GM18517 (cell line): Measurements from ENCODE around the gene RPUSD1.

ENCODE experiments used
- ATAC-seq: cut with Tn5 transposase; IDR thresholded peaks from one replicate; pipeline ENCODE4 v1.9.1; 2021; ENCODE audit warnings: mild to moderate bottlenecking, moderate library complexity; ENCODE audit not compliant: unreplicated experiment

Gene RPUSD1

GRCh38 chr16:819336-820043 lies 31.3 kb upstream of the RPUSD1 start:
- no peak for ATAC-seq

GRCh38 chr16:818592-818991 lies 30.4 kb upstream of the RPUSD1 start:
- ATAC-seq: no peak

- ATAC-seq: no peak
These were observed 30.0 kb upstream of the RPUSD1 start for GRCh38 chr16:818132-818531.

GRCh38 chr16:817001-817906 lies 29.1 kb upstream of the RPUSD1 start:
- no peak for ATAC-seq

- no peak for ATAC-seq
These were observed 27.7 kb upstream of the RPUSD1 start for GRCh38 chr16:815861-816260.

- no peak for ATAC-seq
These were observed 26.8 kb upstream of the RPUSD1 start for GRCh38 chr16:814974-815373.

GRCh38 chr16:813916-814412 lies 25.8 kb upstream of the RPUSD1 start:
- no peak for ATAC-seq

GRCh38 chr16:813204-813915 lies 25.2 kb upstream of the RPUSD1 start:
- ATAC-seq: no peak

- ATAC-seq: no peak
These were observed 19.9 kb upstream of the RPUSD1 start for GRCh38 chr16:808085-808386.

- ATAC-seq: peak; percentile 82
These were observed 19.3 kb upstream of the RPUSD1 start for GRCh38 chr16:807347-808084.

GRCh38 chr16:805474-805873 lies 17.3 kb upstream of the RPUSD1 start:
- no peak for ATAC-seq

- no peak for ATAC-seq
These were observed 16.2 kb upstream of the RPUSD1 start for GRCh38 chr16:804193-805048.

GRCh38 chr16:803754-804080 lies 15.5 kb upstream of the RPUSD1 start:
- ATAC-seq: no peak

GRCh38 chr16:802914-803753 lies 15.0 kb upstream of the RPUSD1 start:
- ATAC-seq: no peak

GRCh38 chr16:802461-802860 lies 14.3 kb upstream of the RPUSD1 start:
- ATAC-seq: no peak

- no peak for ATAC-seq
These were observed 13.6 kb upstream of the RPUSD1 start for GRCh38 chr16:801584-802363.

- no peak for ATAC-seq
These were observed 12.8 kb upstream of the RPUSD1 start for GRCh38 chr16:800834-801511.
